A673 (cell line): Measurements from ENCODE around the gene NAIF1. TPM values are rescaled to one million over a fixed set of nuclear protein-coding genes. Genes with fewer than 3 reads are reported as not detected.
"Not testable (repeated sequence)": the region's sequence is repeated elsewhere in the genome, so short reads cannot be mapped to it uniquely, and the experiment has no call there.

Experiments used
- BruUV-seq: library from RNA; stranded (reverse); fragments of 400-500 nt; replicated peaks from 2 replicates; lab custom pipeline; 2021; lab: Mats Ljungman, UMichigan
- CTCF ChIA-PET: fragments of 300-600 bp; sonication (Branson Sonifier 250); formaldehyde crosslinking; loops from one replicate; lab custom pipeline; 2022; ENCODE audit warnings: antibody characterized with exemption; lab: Charles Lee
- POLR2A ChIA-PET: fragments of 300-600 bp; sonication (Branson Sonifier 250); formaldehyde crosslinking; loops from one replicate; lab custom pipeline; 2022; ENCODE audit warnings: antibody characterized with exemption; ENCODE audit not compliant: low non-redundant PET; lab: Charles Lee
- DNase-seq: peaks from one replicate; pipeline ENCODE4 v3.0.0-alpha.2; 2015; ENCODE audit warnings: low spot score
- H3K27ac ChIP-seq: fragments of 200-600 bp; sonication (generic); 2 replicates; pipeline ENCODE4 v1.5.1; 2016; ENCODE audit warnings: mixed run types, low read depth, mild to moderate bottlenecking, mixed read lengths, antibody characterized with exemption, low read length; ENCODE audit not compliant: poor library complexity, severe bottlenecking
- H3K27me3 ChIP-seq: fragments of 200-600 bp; sonication (generic); replicated peaks from 2 replicates; pipeline ENCODE4 v1.6.1; 2017; ENCODE audit warnings: mixed run types, low read depth, mild to moderate bottlenecking, mixed read lengths, antibody characterized with exemption, low read length; ENCODE audit not compliant: insufficient read depth, poor library complexity
- H3K36me3 ChIP-seq: fragments of 200-600 bp; sonication (generic); 2 replicates; pipeline ENCODE4 v1.6.1; 2016; ENCODE audit warnings: mixed run types, mild to moderate bottlenecking, mixed read lengths, antibody characterized with exemption, low read length; ENCODE audit not compliant: insufficient read depth, poor library complexity, severe bottlenecking
- H3K4me1 ChIP-seq: fragments of 200-600 bp; sonication (generic); 2 replicates; pipeline ENCODE4 v1.6.1; 2017; ENCODE audit warnings: mixed run types, mild to moderate bottlenecking, mixed read lengths, antibody characterized with exemption, low read length; ENCODE audit not compliant: insufficient read depth, poor library complexity, severe bottlenecking
- H3K4me3 ChIP-seq: fragments of 200-600 bp; sonication (generic); 2 replicates; pipeline ENCODE4 v1.5.1; 2016; ENCODE audit warnings: low read depth, mixed run types, mild to moderate bottlenecking, mixed read lengths, low read length; ENCODE audit not compliant: poor library complexity, severe bottlenecking
- H3K9me3 ChIP-seq: fragments of 200-600 bp; sonication (generic); 2 replicates; pipeline ENCODE4 v1.6.1; 2016; ENCODE audit warnings: mixed run types, low read depth, mild to moderate bottlenecking, mixed read lengths, antibody characterized with exemption, low read length; ENCODE audit not compliant: poor library complexity, severe bottlenecking
- CTCF ChIP-seq: fragments of 300-800, 200-600 bp; sonication (generic); conservative IDR thresholded peaks from 2 replicates; pipeline ENCODE4 v1.5.1; 2017; ENCODE audit warnings: low read depth, mild to moderate bottlenecking, antibody characterized with exemption, low read length, moderate library complexity, mixed read lengths
- EZH2 ChIP-seq: fragments of 200-600 bp; sonication (generic); IDR thresholded peaks from 2 replicates; pipeline ENCODE4 v1.6.1; 2017; ENCODE audit warnings: borderline replicate concordance, low read depth, mild to moderate bottlenecking, mixed read lengths, antibody characterized with exemption, low read length; ENCODE audit not compliant: poor library complexity, severe bottlenecking
- intact Hi-C: fragments of 100-400 bp; cut with micrococcal nuclease; formaldehyde crosslinking; loops from one replicate; pipeline ENCODE4 v1.10.0; 2022; ENCODE audit not compliant: unreplicated experiment
- total RNA-seq: library from RNA; stranded (reverse); gene quantifications from 2 replicates; pipeline ENCODE4 v1.2.3, GENCODE V29; 2021

Gene NAIF1
- total RNA-seq, 1 experiment from 2014 or later: 9.3 TPM

GRCh38 chr9:128024761-128025308, 42.3 kb downstream of the NAIF1 start:
- Histone ChIP-seq H3K36me3 (no peaks in the 10 kb centered on the region), H3K27me3 (no peaks in the 10 kb centered on the region), H3K4me1 (no peaks in the 10 kb centered on the region), H3K4me3 (no peak overlapping the region), H3K9me3 (no peaks in the 10 kb centered on the region), H3K27ac (no peak overlapping the region)
- TF ChIP-seq EZH2 (no peak), CTCF (no peak)
- no peak for DNase-seq
- intact Hi-C loops: no loop called here
- CTCF ChIA-PET: interaction anchor here (0.7 to 1.8 kb wide), 2 partner anchors 82 to 341 kb away, joined by 4 to 7 read pairs; no protein-coding TSS in a partner anchor
- POLR2A ChIA-PET: no interaction called here
- BruUV-seq: no TSS peak

- POLR2A ChIA-PET, DNase-seq, H3K4me1 ChIP-seq, H3K36me3 ChIP-seq, intact Hi-C loops, BruUV-seq, H3K27ac ChIP-seq, H3K9me3 ChIP-seq, H3K4me3 ChIP-seq, H3K27me3 ChIP-seq: not testable (repeated sequence)
- CTCF ChIA-PET: interaction anchor here (0.6 kb wide), 1 partner anchor 19 kb away, joined by 3 read pairs; no protein-coding TSS in a partner anchor
Observed at GRCh38 chr9:128023671-128024070, 43.4 kb downstream of the NAIF1 start.

- CTCF ChIA-PET: interaction anchor here (0.5 to 0.6 kb wide), 2 partner anchors 19 to 116 kb away, joined by 3 to 4 read pairs; no protein-coding TSS in a partner anchor
- intact Hi-C loops: no loop called here
Observed at GRCh38 chr9:128022886-128023285, 44.2 kb downstream of the NAIF1 start.

More at GRCh38 chr9:128022886-128023285, 44.2 kb downstream of the NAIF1 start:
- Histone ChIP-seq H3K4me1 (no peaks in the 10 kb centered on the region), H3K4me3 (no peak overlapping the region), H3K9me3 (no peaks in the 10 kb centered on the region), H3K27me3 (no peaks in the 10 kb centered on the region), H3K36me3 (no peaks in the 10 kb centered on the region), H3K27ac (no peak overlapping the region)
- TF ChIP-seq EZH2 (no peak), CTCF (no peak)
- no TSS peak for BruUV-seq
- POLR2A ChIA-PET: no interaction called here
- no peak for DNase-seq
